Left lobe of liver (tissue), 2 donors: ENCODE data around the gene DPEP3. TPM values are rescaled to one million over a fixed set of nuclear protein-coding genes. Genes with fewer than 3 reads are reported as not detected.
A peak's percentile ranks its signal among the peaks of the same experiment; 100 is the strongest.

Experiments used
- ATAC-seq: fragments of 200-7000 bp; cut with Tn5 transposase; one replicate; pipeline ENCODE4 v1.9.1; 2020; ENCODE audit warnings: mild to moderate bottlenecking, moderate library complexity
- DNase-seq: peaks from one replicate; pipeline ENCODE4 v3.0.0-alpha.2; 2020; ENCODE audit warnings: low spot score
- total RNA-seq: library from RNA; stranded (reverse); gene quantifications from one replicate; pipeline ENCODE4 v1.2.1, GENCODE V29; 2021
- donor health status: DM: no; HTN: no; CAD: no; lungs with moderate emphysema.
- donor health status: DM: no; HTN: yes; CAD: no.

The DPEP3 gene
- total RNA-seq, 1 donor from 2014 or later = not detected

GRCh38 chr16:67967958-67968399 lies 12.3 kb downstream of the DPEP3 start:
- peak; percentile 47 for ATAC-seq
- no peak for DNase-seq

DNA sequence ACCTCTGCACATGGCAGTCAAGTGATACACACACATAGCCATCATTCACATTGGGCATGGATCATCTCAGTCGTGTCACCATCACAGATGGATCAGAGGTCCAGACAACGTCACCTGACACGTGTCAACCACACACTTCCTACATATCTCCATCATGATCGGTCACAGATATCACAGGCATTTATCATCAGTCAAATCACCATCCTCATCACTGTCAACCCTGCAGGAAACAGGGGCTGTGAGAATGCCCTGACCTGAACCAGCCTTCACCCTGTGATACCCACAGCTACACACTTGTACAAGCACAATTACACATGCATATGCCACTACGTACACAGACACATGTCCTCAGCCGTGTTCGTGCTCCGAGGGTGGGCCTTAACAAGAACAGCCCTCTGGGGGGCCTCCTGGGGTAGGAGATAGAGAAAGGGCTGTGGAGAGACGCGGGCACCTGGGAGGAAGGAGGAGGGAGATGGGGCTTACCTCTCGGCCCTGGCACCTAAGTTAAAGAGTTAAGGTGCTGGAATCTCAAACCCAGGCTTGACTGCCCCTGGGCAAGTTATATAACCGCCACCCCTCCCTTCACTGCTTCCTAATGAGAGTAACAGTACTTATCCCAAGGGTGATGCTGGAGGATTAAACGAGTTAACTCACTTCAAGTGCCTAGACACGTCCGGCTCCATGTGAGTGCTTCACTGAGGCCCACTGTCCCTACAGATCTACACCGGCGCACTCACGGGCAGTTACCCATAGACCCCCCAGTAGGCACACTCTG lies 12.9 kb downstream of the DPEP3 start:
- ATAC-seq = no peak
- no peak for DNase-seq

GRCh38 chr16:67966549-67967182 lies 13.6 kb downstream of the DPEP3 start:
- no peak for ATAC-seq
- no peak for DNase-seq

DNA sequence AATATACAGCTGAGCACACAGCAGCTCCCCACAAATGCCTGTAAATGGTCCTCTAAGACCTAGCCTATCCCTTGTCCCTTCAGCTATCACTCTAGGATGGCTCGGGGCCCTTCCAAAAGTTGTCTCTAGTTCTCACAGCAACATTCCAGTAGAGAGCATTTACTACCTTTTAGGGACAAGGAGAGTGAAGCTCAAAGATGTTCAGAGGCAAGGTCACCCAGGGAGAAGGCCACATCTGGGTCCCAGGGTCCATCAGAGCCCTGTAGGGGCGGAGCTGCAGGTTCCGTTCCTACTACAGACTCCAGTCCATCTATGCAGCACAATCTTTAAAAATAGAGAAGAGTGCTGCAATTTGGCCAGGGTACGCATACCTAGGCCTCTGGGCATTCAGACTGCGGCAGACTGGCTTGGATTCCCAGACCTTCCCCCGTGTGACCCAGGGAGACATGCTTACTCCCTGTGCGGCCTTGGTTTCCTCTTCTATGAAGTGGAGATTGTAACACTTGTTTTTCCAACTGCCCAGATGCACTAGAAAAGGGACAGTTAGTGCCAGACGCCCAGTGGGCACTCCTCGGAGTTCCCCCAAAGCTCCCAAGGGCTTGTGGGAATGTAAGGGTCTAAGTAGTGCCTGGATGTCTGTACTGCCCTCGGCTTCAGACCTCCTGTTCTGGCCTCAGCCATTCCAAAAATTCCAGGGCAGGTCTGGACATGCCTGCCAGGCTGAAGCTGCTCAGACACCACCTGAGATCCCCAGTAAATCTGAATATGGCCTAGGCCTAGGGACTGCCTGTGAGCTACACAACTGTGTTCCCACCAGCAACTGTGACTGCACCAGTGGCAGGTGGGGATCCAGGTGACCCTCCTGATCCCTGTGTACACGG lies 14.4 kb downstream of the DPEP3 start:
- ATAC-seq (no peak), DNase-seq (no peak)

- no peak for DNase-seq
- ATAC-seq = no peak
Observed at GRCh38 chr16:67964477-67965131, 15.7 kb downstream of the DPEP3 start.

- ATAC-seq = no peak
- no peak for DNase-seq
Observed at GRCh38 chr16:67963662-67964321, 16.5 kb downstream of the DPEP3 start.

DNA sequence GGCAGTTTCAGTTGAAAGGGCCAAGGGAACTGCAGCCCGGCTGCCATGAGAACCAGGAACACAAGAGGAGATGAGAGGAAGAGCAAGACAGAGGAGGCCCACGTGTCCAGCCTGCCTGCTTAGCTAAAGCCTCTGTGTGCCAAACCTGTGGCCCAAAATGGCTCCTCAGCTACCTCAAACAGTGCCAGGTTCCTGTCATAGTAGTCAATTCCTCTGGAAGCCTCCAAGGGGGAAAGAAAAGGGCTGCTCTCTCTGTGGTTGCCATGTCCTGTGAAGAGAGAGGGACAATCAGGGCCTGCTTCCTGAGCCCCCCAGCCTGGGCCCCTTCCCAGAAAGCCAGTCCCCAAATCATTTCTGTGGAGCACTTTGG lies 17.0 kb downstream of the DPEP3 start:
- ATAC-seq (no peak), DNase-seq (no peak)

DNA sequence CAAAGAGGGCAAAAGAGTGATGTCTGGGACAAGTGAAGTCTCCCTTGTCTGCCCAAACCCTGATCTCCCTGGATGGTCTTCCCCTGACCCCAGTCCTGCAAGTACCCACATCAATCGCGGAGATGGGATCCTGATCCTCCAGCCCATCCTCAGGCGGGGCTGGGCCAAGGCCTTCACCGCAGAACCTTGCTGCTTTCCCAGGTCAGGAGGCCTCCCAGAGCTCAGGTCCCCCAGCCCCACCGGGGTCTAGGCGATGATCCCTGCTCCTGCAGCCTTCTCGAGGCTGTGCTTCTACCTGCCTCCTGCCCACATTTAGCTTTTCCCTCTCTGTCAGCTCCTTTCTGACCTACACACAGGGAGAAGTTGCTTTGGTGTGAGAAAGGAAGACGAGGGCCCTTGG lies 18.2 kb downstream of the DPEP3 start:
- no peak for ATAC-seq
- DNase-seq = no peak

DNA sequence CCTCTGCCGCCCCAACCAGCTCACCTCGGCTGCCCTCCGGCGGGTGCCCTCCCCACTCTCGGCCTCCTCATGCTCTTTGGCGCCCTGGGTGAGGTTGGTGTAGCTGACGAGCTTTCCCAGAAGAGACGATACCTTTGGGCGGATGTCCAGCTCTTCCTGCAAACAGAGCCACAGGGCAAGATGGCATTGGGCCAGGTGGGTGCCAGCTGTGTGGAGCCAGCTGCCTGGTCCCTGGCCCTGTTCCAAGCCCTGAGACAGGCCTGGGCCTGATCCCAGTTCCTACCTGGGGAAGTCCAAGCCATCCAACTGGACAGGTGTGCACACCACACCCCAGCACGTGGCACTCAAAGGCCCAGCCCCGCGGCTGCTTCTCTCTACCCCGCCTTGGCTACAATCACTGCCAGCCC lies 18.7 kb downstream of the DPEP3 start:
- DNase-seq = peak; percentile 94
- ATAC-seq = peak; percentile 81

DNA sequence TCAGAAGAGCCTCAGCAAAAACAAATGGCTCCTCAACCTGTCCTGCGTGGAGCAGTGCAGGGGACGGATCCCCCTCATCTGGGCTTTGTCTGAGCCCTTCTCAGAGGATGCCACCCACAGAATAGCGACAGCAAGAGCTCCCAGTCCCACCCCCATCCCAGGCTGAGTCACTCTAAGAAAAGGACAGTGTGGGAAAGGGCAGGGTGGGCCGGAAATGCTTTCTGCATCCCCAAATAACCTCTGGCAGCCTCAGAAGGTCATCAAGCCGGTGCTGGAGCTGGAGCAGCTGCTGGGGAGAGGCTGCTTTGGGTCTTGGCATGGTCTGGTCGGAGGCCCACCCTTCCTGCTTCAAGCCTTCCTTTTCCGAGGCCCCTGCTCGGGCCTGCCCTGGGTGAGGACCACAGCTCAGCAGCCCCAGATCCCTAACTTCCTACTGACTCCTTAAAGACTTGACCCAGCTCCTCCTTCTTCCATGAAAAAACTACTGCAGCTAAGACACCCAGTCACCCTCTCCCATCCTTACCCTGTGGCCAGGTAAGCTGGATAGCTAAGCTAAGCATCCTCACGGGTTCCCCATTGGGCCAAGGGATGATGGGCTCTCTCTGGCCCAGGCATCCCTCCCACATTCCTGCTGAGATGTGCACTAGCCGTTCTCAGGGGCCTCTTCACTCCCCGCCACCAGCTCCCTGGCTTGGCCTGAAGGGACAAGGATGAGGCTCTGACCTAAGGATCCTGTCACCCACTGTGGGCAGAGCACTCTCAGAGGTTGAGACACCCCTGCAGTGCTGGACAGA lies 20.6 kb downstream of the DPEP3 start:
- ATAC-seq = peak; percentile 8
- DNase-seq = no peak

DNA sequence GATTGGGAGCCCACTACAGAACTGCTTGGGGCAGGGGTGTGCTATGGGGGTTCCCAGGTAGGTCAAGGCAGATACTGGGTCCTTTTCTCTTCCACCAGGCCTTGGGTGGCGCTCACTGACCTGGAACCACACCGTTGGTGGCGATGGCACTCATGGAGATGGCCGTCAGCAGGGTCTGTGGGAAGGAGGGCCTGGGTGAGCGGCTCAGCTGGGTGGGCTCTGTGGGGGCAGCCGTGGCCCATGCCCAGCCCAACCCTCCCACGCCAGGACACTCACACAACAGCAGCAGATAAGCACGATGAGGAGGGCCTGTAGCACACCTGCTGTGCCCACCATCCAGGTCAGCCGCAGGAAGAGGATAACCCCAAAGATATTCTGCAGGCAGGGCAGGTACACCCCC lies 22.7 kb downstream of the DPEP3 start:
- DNase-seq (no peak), ATAC-seq (no peak)

GRCh38 chr16:67954421-67955196 lies 25.7 kb downstream of the DPEP3 start:
- DNase-seq = peak; percentile 79
- peak; percentile 94 for ATAC-seq

DNA sequence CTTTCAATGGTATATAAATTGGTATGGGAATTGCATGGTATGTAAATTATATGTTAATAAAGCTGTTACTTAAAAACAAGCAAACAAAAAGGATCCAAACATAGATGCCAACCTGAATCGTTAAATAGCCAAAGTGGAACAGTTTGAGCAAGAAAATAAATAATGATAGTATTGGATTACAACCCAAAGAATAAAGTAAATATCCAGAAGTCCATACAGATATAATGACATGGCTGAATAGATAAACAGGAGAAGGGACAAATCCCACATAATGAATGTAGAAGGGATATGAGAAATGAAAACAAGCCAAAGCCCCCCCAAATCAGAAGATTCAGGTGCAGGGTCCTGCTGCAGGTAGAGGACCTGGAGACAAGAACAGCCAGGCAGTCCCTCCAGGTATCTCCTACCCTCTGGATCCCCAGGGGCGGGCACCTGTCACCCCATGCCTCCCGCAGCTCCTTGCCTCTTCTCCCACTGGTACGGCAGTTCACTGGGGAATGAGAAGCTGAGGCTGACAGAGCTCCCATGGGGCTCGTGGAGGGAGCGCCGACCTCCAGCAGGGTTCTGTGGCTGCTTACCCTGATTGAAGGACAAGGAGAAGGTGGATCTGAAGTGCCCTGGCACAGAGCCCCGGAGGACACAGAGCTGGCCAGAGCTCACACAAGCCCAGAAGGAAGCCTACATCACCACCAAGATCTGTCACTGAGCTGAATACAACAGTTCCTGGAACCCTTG lies 26.5 kb downstream of the DPEP3 start:
- DNase-seq = peak; percentile 49
- ATAC-seq = peak; percentile 45

DNA sequence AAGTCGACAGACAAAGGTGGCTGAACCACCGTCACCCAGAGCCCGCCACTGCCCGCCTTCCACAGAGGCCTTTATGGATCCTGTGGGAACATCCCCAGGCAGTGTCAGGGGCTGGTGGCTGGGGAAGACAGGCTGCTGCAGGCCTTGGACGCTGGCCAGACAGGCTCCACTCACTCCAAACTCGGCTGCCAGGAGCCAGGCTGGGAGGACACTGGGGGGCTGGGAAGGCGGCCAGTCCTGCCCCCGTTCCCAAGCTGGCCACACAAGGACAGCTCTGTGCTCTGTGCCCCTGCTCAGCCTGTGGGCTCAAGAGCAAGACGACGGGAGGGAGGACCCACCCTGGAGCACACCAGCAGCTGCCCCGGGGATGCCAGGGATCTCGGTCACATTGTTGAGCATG lies 28.8 kb downstream of the DPEP3 start:
- DNase-seq (no peak), ATAC-seq (no peak)

GRCh38 chr16:67950335-67950843 lies 29.9 kb downstream of the DPEP3 start:
- DNase-seq = no peak

DNA sequence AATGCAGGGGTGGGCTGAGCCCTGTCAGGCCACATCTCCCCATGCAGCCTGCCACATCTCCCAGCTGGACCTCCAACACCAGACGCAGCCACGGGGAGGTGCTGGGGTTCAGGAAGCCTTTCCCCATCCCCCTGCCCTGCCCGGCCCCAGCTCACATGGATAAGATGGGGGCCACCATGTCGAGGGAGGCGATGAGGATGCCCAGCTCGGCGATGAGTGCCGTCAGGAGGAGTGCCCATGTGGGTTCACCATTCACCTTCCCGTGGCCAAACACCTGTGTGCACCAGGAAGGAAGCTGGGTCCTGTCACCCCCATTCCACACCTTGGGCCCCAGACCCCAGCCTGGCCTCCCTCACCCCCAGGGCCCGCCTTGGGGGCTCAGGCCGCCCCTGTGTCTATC lies 30.7 kb downstream of the DPEP3 start:
- ATAC-seq = no peak
- no peak for DNase-seq

More at GRCh38 chr16:67950335-67950843, 29.9 kb downstream of the DPEP3 start:
- no peak for ATAC-seq

GRCh38 chr16:67948015-67948414 lies 32.3 kb downstream of the DPEP3 start:
- DNase-seq (no peak), ATAC-seq (no peak)

GRCh38 chr16:67946966-67947558 lies 33.2 kb downstream of the DPEP3 start:
- DNase-seq (no peak), ATAC-seq (no peak)
